CD4-positive, alpha-beta T cell treated with Interleukin-4 for 4 hours (primary cell): ENCODE results near the gene SLN.
"Not testable (repeated sequence)": the region's sequence is repeated elsewhere in the genome, so short reads cannot be mapped to it uniquely, and the experiment has no call there.

ENCODE experiments used
- DNase-seq: peaks from one replicate; pipeline ENCODE4 v3.0.0-alpha.2; 2020

The SLN gene

GRCh38 chr11:107711861-107712755, at the start of gene SLN:
TSS of gene SLN (minus strand) at chr11:107712056.
- DNase-seq: no peak

GRCh38 chr11:107758719-107759355, 47.0 kb upstream of the SLN start:
- not testable (repeated sequence) for DNase-seq

- DNase-seq: no peak
These were observed 45.8 kb upstream of the SLN start for GRCh38 chr11:107757661-107758060.

- DNase-seq: no peak
These were observed 44.7 kb upstream of the SLN start for GRCh38 chr11:107756553-107756952.

GRCh38 chr11:107752949-107753822, 41.3 kb upstream of the SLN start:
- no peak for DNase-seq

- no peak for DNase-seq
These were observed 40.7 kb upstream of the SLN start for GRCh38 chr11:107752508-107752907.

- no peak for DNase-seq
These were observed 39.2 kb upstream of the SLN start for GRCh38 chr11:107751082-107751481.

GRCh38 chr11:107750313-107750712, 38.5 kb upstream of the SLN start:
- DNase-seq: no peak

- DNase-seq: no peak
These were observed 35.8 kb upstream of the SLN start for GRCh38 chr11:107747622-107748021.

- no peak for DNase-seq
These were observed 32.9 kb upstream of the SLN start for GRCh38 chr11:107744736-107745135.

- DNase-seq: no peak
These were observed 31.3 kb upstream of the SLN start for GRCh38 chr11:107743191-107743590.

- peak; percentile 8 for DNase-seq
These were observed 29.4 kb upstream of the SLN start for GRCh38 chr11:107741044-107741823.

- no peak for DNase-seq
These were observed 28.4 kb upstream of the SLN start for GRCh38 chr11:107740271-107740670.

GRCh38 chr11:107736546-107736945, 24.7 kb upstream of the SLN start:
- DNase-seq: no peak

- DNase-seq: no peak
These were observed 21.7 kb upstream of the SLN start for GRCh38 chr11:107733518-107733917.

- DNase-seq: no peak
These were observed 20.8 kb upstream of the SLN start for GRCh38 chr11:107732689-107733051.

GRCh38 chr11:107731941-107732688, 20.3 kb upstream of the SLN start:
- no peak for DNase-seq

GRCh38 chr11:107722662-107723061, 10.8 kb upstream of the SLN start:
- no peak for DNase-seq

GRCh38 chr11:107721207-107721606, 9.4 kb upstream of the SLN start:
- no peak for DNase-seq

GRCh38 chr11:107720303-107720774, 8.5 kb upstream of the SLN start:
- no peak for DNase-seq

GRCh38 chr11:107719557-107720302, 7.9 kb upstream of the SLN start:
- no peak for DNase-seq
